K562 treated with DMSO at 1 percent for 48 hours (cell line): Measurements from ENCODE around the gene TDRD6. TPM values are rescaled to one million over a fixed set of nuclear protein-coding genes. Genes with fewer than 3 reads are reported as not detected.

Experiments
- total RNA-seq: library from RNA; unstranded; fragments of 300-600 nt; gene quantifications from 2 replicates; pipeline ENCODE4 v1.2.3, GENCODE V29; 2022; ENCODE audit warnings: low replicate concordance; ENCODE audit errors: extremely low read depth

The TDRD6 gene
- total RNA-seq: not detected in 2 replicates

GRCh38 chr6:46687619-46688097, at the start of gene TDRD6:
Gene TDRD6, plus strand, starts transcription at chr6:46687885. Its CDS starts 244 bp downstream, at chr6:46688129.

GRCh38 chr6:46652603-46653438, 34.9 kb upstream of the TDRD6 start, which contains the start of the genes CYP39A1 and SLC25A27:
Gene CYP39A1, minus strand, starts transcription at chr6:46652818. Its CDS starts 236 bp downstream, at chr6:46652582.
Gene SLC25A27, plus strand, starts transcription at chr6:46652975. Its CDS starts 218 bp downstream, at chr6:46653193.

GRCh38 chr6:46734867-46735719, 47.4 kb downstream of the TDRD6 start, which contains the start of gene PLA2G7:
Gene PLA2G7, minus strand, starts transcription at chr6:46735375. Its CDS starts 12,484 bp downstream, at chr6:46722891.

GRCh38 chr6:46746696-46747095, 59.0 kb downstream of the TDRD6 start, which contains the start of gene ANKRD66:
Gene ANKRD66, plus strand, starts transcription at chr6:46746933. Its CDS starts 5,016 bp downstream, at chr6:46751949.

Other genes starting within 250 kb of the TDRD6 start
- not detected in 2 replicates for gene RCAN2, start 196.4 kb upstream of the TDRD6 start, total RNA-seq
- gene CYP39A1, start 35.1 kb upstream of the TDRD6 start, total RNA-seq: not detected in 2 replicates
- gene SLC25A27, start 34.9 kb upstream of the TDRD6 start, total RNA-seq: not detected in 2 replicates
- not detected in 2 replicates for gene PLA2G7, start 47.5 kb downstream of the TDRD6 start, total RNA-seq
- not detected in 2 replicates for gene ANKRD66, start 59.0 kb downstream of the TDRD6 start, total RNA-seq
- gene MEP1A, start 105.5 kb downstream of the TDRD6 start, total RNA-seq: not detected in 2 replicates
- gene ADGRF5, start 234.1 kb downstream of the TDRD6 start, total RNA-seq: not detected in 2 replicates